ENCODE results near the gene ZBTB5. TPM values are rescaled to one million over a fixed set of nuclear protein-coding genes. Genes with fewer than 3 reads are reported as not detected.
"Not testable (repeated sequence)": the region's sequence is repeated elsewhere in the genome, so short reads cannot be mapped to it uniquely, and the experiment has no call there.

ZBTB5 gene
- total RNA-seq, 4 donors from 2014 or later = 16.1 to 23.4 (median 20.9) TPM

GRCh38 chr9:37405764-37406380 is 59.4 kb downstream of the ZBTB5 start:
- TF ChIP-seq CTCF (IDR thresholded peaks at IDR 0.05) = no peak
- TF ChIP-seq POLR2A (IDR thresholded peaks at IDR 0.05) = no peak
- H3K4me3 ChIP-seq (ENCODE audit: low read depth, poor library complexity, severe bottlenecking) = no peak overlapping the region
- 90 to 92% methylated on average over 10 of the region's 10 CpGs for WGBS, 2 donors
- intact Hi-C loops (cut with DNase I; ENCODE audit: low total_unique reads) = no loop called here
- no peak for DNase-seq (ENCODE audit: low spot score in 2 of 2)

GRCh38 chr9:37405350-37405749 is 59.9 kb downstream of the ZBTB5 start:
- no peak for DNase-seq (ENCODE audit: low spot score in 2 of 2)
- WGBS, 2 donors = 81 to 88% methylated on average over 3 of the region's 3 CpGs
- no peak overlapping the region for H3K4me3 ChIP-seq (ENCODE audit: low read depth, poor library complexity, severe bottlenecking)
- TF ChIP-seq POLR2A (IDR thresholded peaks at IDR 0.05) (no peak), CTCF (IDR thresholded peaks at IDR 0.05) (no peak)
- intact Hi-C loops (cut with DNase I; ENCODE audit: low total_unique reads) = no loop called here

- DNase-seq (ENCODE audit: low spot score in 2 of 2) = no peak
- TF ChIP-seq POLR2A (IDR thresholded peaks at IDR 0.05) (no peak), CTCF (IDR thresholded peaks at IDR 0.05) (no peak)
- 70 to 85% methylated on average over 9 of the region's 9 CpGs for WGBS, 2 donors
- H3K4me3 ChIP-seq (ENCODE audit: low read depth, poor library complexity, severe bottlenecking) = no peak overlapping the region
- intact Hi-C loops (cut with DNase I; ENCODE audit: low total_unique reads) = no loop called here
These were observed 60.7 kb downstream of the ZBTB5 start for GRCh38 chr9:37404590-37404989.

GRCh38 chr9:37399336-37399735 is 65.9 kb downstream of the ZBTB5 start:
- DNase-seq (ENCODE audit: low spot score in 2 of 2) = no peak
- intact Hi-C loops (cut with DNase I; ENCODE audit: low total_unique reads) = no loop called here
- no peak for TF ChIP-seq POLR2A (IDR thresholded peaks at IDR 0.05)
- TF ChIP-seq CTCF (IDR thresholded peaks at IDR 0.05) = no peak
- WGBS, 2 donors = 57 to 65% methylated on average over 2 of the region's 2 CpGs
- no peak overlapping the region for H3K4me3 ChIP-seq (ENCODE audit: low read depth, poor library complexity, severe bottlenecking)

- TF ChIP-seq POLR2A (IDR thresholded peaks at IDR 0.05) = no peak
- TF ChIP-seq CTCF (IDR thresholded peaks at IDR 0.05) = no peak
- H3K4me3 ChIP-seq (ENCODE audit: low read depth, poor library complexity, severe bottlenecking) = no peak overlapping the region
- 76 to 94% methylated on average over 7 of the region's 7 CpGs for WGBS, 2 donors
- DNase-seq (ENCODE audit: low spot score in 2 of 2) = no peak
- intact Hi-C loops (cut with DNase I; ENCODE audit: low total_unique reads) = no loop called here
These were observed 66.7 kb downstream of the ZBTB5 start for GRCh38 chr9:37398464-37399025.

- DNase-seq (ENCODE audit: low spot score in 2 of 2); H3K4me3 ChIP-seq (ENCODE audit: low read depth, poor library complexity, severe bottlenecking); intact Hi-C loops (cut with DNase I; ENCODE audit: low total_unique reads): not testable (repeated sequence)
- WGBS, 2 donors = 95 to 97% methylated on average over 3 of the region's 3 CpGs
These were observed 67.3 kb downstream of the ZBTB5 start for GRCh38 chr9:37397948-37398347.

Data from lower leg skin (tissue), 4 donors.